Heart left ventricle (tissue), 13 donors: ENCODE measurements around the gene DIDO1.

Experiments used
- CTCF ChIP-seq, 12 donors: fragments of 200-600 bp; sonication (generic) in 4 of 12; IDR thresholded peaks; one replicate each; pipeline versions ENCODE4 v1.5.0 to v1.8.0; 2018 to 2022; ENCODE audit warnings: antibody characterized with exemption in 12 of 12, mild to moderate bottlenecking in 5 of 12
- POLR2A ChIP-seq, 2 donors: fragments of 450-650 bp; IDR thresholded peaks; one replicate each; pipeline ENCODE4 v1.6.1; 2017; ENCODE audit warnings: antibody characterized with exemption in 2 of 2, mild to moderate bottlenecking in 2 of 2, moderate library complexity in 2 of 2
- donor health status: ischemic (EF 13 %, LVEDD 7.1; RV severe dilation, severe dysfunction).
- donor health status: DM: no; HTN: yes; CAD: no.
- donor health status: DM: no; HTN: no; CAD: no.
- donor health status: ischemic (EF 25% LVEDD 6.9; RV normal size, moderate dysfunction).
- donor health status: ischemic (EF 25% LVEDD 5.7; RV mildly dilated, moderate dysfunction).
- donor health status: ischemic (EF 35%, LVEDD 5.7; RV mildly dilated, moderate dysfunction).
- donor health status: nonischemic (EF 11% LVEDD 7.7; RV severe dilation, severe dysfunction).
- donor health status: DM: yes; HTN: yes; CAD: no.
- donor health status: PGD.
- donor health status: ischemic (EF 29% LVEDD 5.4; RV normal size, mild dysfunction).
- donor health status: nonischemic (EF 23%, LVEDD 6.1; RV moderate dilation, normal function).

DNA sequence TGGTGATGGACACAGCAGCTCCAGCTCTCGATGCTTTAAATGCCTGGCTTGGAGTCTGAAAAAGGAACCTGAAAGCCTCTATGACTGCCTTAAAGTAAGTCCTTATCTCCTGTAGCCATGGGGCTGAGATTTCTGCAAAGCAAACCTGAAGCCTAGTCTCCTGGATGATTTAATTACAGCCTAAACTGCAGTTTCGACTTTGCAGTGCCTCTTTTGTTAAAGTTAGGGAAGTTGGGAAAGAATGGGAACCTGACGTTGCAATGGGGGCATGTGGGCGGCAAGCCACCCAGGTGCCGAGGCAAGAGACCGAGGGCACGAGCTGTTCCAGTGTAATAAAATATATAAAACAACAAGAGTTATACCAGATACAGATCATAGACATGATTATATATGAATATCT is 53.0 kb downstream of the DIDO1 start:
- TF ChIP-seq CTCF (IDR thresholded peaks at IDR 0.05) (no peak), POLR2A (IDR thresholded peaks at IDR 0.05) (no peak)
